HCEC 1CT (cell line): ENCODE data around the gene DNAJB14.

Source experiments
- DNase-seq: peaks from one replicate; pipeline ENCODE4 v3.0.0-alpha.2; 2017

The DNAJB14 gene

GRCh38 chr4:99943904-99944437 is 2.4 kb downstream of the DNAJB14 start:
- DNase-seq = no peak

GRCh38 chr4:99938243-99938753 is 8.1 kb downstream of the DNAJB14 start:
- no peak for DNase-seq

- peak; percentile 9 for DNase-seq
Observed at GRCh38 chr4:99934891-99935290, 11.5 kb downstream of the DNAJB14 start.

- no peak for DNase-seq
Observed at GRCh38 chr4:99927566-99927965, 18.9 kb downstream of the DNAJB14 start.

- no peak for DNase-seq
Observed at GRCh38 chr4:99921174-99921573, 25.2 kb downstream of the DNAJB14 start.

- no peak for DNase-seq
Observed at GRCh38 chr4:99918656-99919055, 27.8 kb downstream of the DNAJB14 start.

- no peak for DNase-seq
Observed at GRCh38 chr4:99917575-99917974, 28.8 kb downstream of the DNAJB14 start.

- DNase-seq = no peak
Observed at GRCh38 chr4:99915449-99915848, 31.0 kb downstream of the DNAJB14 start.

GRCh38 chr4:99894998-99895397 is 51.4 kb downstream of the DNAJB14 start:
- no peak for DNase-seq

GRCh38 chr4:99894161-99894997 is 52.0 kb downstream of the DNAJB14 start, which contains the start of gene LAMTOR3:
LAMTOR3 (minus strand) TSS chr4:99894427; CDS start chr4:99893963, 464 bp downstream.
- peak; percentile 79 for DNase-seq

- DNase-seq = no peak
Observed at GRCh38 chr4:99893839-99894160, 52.6 kb downstream of the DNAJB14 start.

- DNase-seq = no peak
Observed at GRCh38 chr4:99893029-99893428, 53.4 kb downstream of the DNAJB14 start.

- DNase-seq = no peak
Observed at GRCh38 chr4:99891351-99891750, 55.1 kb downstream of the DNAJB14 start.

GRCh38 chr4:99887837-99888236 is 58.6 kb downstream of the DNAJB14 start:
- DNase-seq = peak; percentile 29

GRCh38 chr4:99886146-99886545 is 60.3 kb downstream of the DNAJB14 start:
- peak; percentile 42 for DNase-seq

- DNase-seq = no peak
Observed at GRCh38 chr4:99885687-99886086, 60.7 kb downstream of the DNAJB14 start.

GRCh38 chr4:99885063-99885664 is 61.3 kb downstream of the DNAJB14 start:
- peak; percentile 14 for DNase-seq

GRCh38 chr4:99879458-99879857 is 67.0 kb downstream of the DNAJB14 start:
- no peak for DNase-seq

- DNase-seq = no peak
Observed at GRCh38 chr4:99878604-99879003, 67.8 kb downstream of the DNAJB14 start.

- no peak for DNase-seq
Observed at GRCh38 chr4:99876946-99877345, 69.5 kb downstream of the DNAJB14 start.

- DNase-seq = no peak
Observed at GRCh38 chr4:99875071-99875470, 71.3 kb downstream of the DNAJB14 start.

- no peak for DNase-seq
Observed at GRCh38 chr4:99872570-99872969, 73.8 kb downstream of the DNAJB14 start.

- no peak for DNase-seq
Observed at GRCh38 chr4:99868126-99868596, 78.3 kb downstream of the DNAJB14 start.

- DNase-seq = peak; percentile 10
Observed at GRCh38 chr4:99863804-99864203, 82.6 kb downstream of the DNAJB14 start.
